Stomach (tissue), 9 donors: ENCODE measurements around the gene SAFB. TPM values are rescaled to one million over a fixed set of nuclear protein-coding genes. Genes with fewer than 3 reads are reported as not detected.
A peak's percentile ranks its signal among the peaks of the same experiment; 100 is the strongest.

Source experiments
- DNase-seq, 2 donors: peaks; one replicate each; pipeline versions ENCODE4 v3.0.0 to v3.0.0-alpha.2; 2013 to 2019
- H3K27ac ChIP-seq, 5 donors: fragments of 200-600 bp in 4 of 5; sonication (generic) in 4 of 5; one replicate each; pipeline ENCODE4 v1.5.1; 2013 to 2019; ENCODE audit warnings: mild to moderate bottlenecking in 1 of 5, moderate library complexity in 1 of 5
- H3K27me3 ChIP-seq, 3 donors: fragments of 200-600 bp; sonication (generic); one replicate each; pipeline ENCODE4 v1.5.1; 2017 to 2019; ENCODE audit warnings: mixed run types in 1 of 3
- H3K36me3 ChIP-seq, 4 donors: fragments of 200-600 bp; sonication (generic); 1 replicate in 3 of 4; 2 replicates in 1 of 4; pipeline ENCODE4 v1.5.1; 2016 to 2019
- H3K4me1 ChIP-seq, 4 donors: fragments of 200-600 bp; sonication (generic); one replicate each; pipeline ENCODE4 v1.5.1; 2016 to 2019
- H3K4me3 ChIP-seq, 4 donors: fragments of 200-600 bp; sonication (generic) in 3 of 4; one replicate each; pipeline ENCODE4 v1.5.1; 2016 to 2019; ENCODE audit warnings: mild to moderate bottlenecking in 1 of 4
- H3K9me3 ChIP-seq, 4 donors: fragments of 200-600 bp; sonication (generic); one replicate each; pipeline ENCODE4 v1.5.1; 2016 to 2019
- CTCF ChIP-seq, 7 experiments: fragments of 450-650 bp in 4 of 7; fragments of 200-600 bp in 3 of 7; sonication (generic) in 3 of 7; IDR thresholded peaks; one replicate each; pipeline ENCODE4 v1.5.1; 2016 to 2019; ENCODE audit warnings: antibody characterized with exemption in 7 of 7, control low read depth in 2 of 7, mild to moderate bottlenecking in 1 of 7
- EP300 ChIP-seq: sonication (generic); formaldehyde crosslinking; IDR thresholded peaks from one replicate; pipeline ENCODE4 v1.6.1; 2017; ENCODE audit warnings: antibody characterized with exemption
- POLR2A ChIP-seq, 4 donors: fragments of 450-650 bp; IDR thresholded peaks; one replicate each; pipeline ENCODE4 v1.6.1; 2016; ENCODE audit warnings: antibody characterized with exemption in 4 of 4, control low read depth in 2 of 4, mild to moderate bottlenecking in 1 of 4, moderate library complexity in 1 of 4
- POLR2AphosphoS5 ChIP-seq, 3 donors: sonication (generic); formaldehyde crosslinking; IDR thresholded peaks; one replicate each; pipeline ENCODE4 v1.6.1; 2016; ENCODE audit warnings: antibody characterized with exemption in 3 of 3
- WGBS, 5 donors: extraction: QIAGEN DNeasy Blood & Tissue Kit in 3 of 5; methylation state at CpG; one replicate each; pipeline versions ENCODE4 v1.1.5 to v1.1.7; 2013 to 2018; 5-methylcytosine and 5-hydroxymethylcytosine counted together
- intact Hi-C: fragments of 100-400 bp; cut with DNase I; formaldehyde crosslinking; loops from one replicate; pipeline ENCODE4 v1.15.1; 2023; ENCODE audit warnings: low total_unique reads
- polyA plus RNA-seq, 3 donors: library from polyadenylated mRNA; stranded (reverse); fragments of 200-250 nt; gene quantifications; one replicate each; pipeline ENCODE4 v1.2.3, GENCODE V29; 2013
- total RNA-seq, 5 donors: library from RNA; depleted of rRNA; stranded (reverse); fragments of >200 nt; gene quantifications; one replicate each; pipeline versions ENCODE4 v1.1.0 to v1.2.3, GENCODE V29; 2014 to 2016
- donor health status: healthy with polysubstance abuse.
- donor health status: Bipolar disorder and iron deficiency.
- donor health status: healthy.

Gene SAFB
- total and polyA plus RNA-seq, 8 donors: 33.1 to 636 (median 70.7) TPM

- Histone ChIP-seq H3K27me3 (no peaks in the 10 kb centered on the region), H3K36me3 (peaks cover 28 to 62% (median 61%) of the 10 kb centered on the region in 4 donors), H3K4me3 (peak overlapping the region in 2 of 4 donors; percentile 100), H3K27ac (peak overlapping the region in 2 of 5 donors; percentile 10 to 98), H3K9me3 (no peaks in the 10 kb centered on the region), H3K4me1 (peaks cover 31 to 55% (median 45%) of the 10 kb centered on the region in 4 donors)
- intact Hi-C loops: no loop called here
- no peak for TF ChIP-seq CTCF (IDR thresholded peaks at IDR 0.05)
- no peak for TF ChIP-seq EP300
- no peak for TF ChIP-seq POLR2AphosphoS5 (IDR thresholded peaks at IDR 0.05)
- TF ChIP-seq POLR2A (IDR thresholded peaks at IDR 0.05): no peak
- DNase-seq: no peak
- 62 to 80% (median 73%) methylated on average over 3 of the region's 3 CpGs for WGBS, 5 donors
Measured at GRCh38 chr19:5619946-5620345, 2.9 kb upstream of the SAFB start.

GRCh38 chr19:5621311-5621944, 1.5 kb upstream of the SAFB start:
- peaks cover 16 to 62% (median 60%) of the 10 kb centered on the region in 4 donors for H3K36me3 ChIP-seq
- DNase-seq: peak in 1 of 2 donors; percentile 27
- H3K4me1 ChIP-seq: peaks cover 45 to 70% (median 60%) of the 10 kb centered on the region in 4 donors
- intact Hi-C loops: no loop called here
- H3K27me3 ChIP-seq: no peaks in the 10 kb centered on the region
- H3K4me3 ChIP-seq: peak overlapping the region; percentile 98 to 100 (median 100)
- no peaks in the 10 kb centered on the region for H3K9me3 ChIP-seq
- TF ChIP-seq CTCF (IDR thresholded peaks at IDR 0.05) (no peak), POLR2AphosphoS5 (IDR thresholded peaks at IDR 0.05) (peak in 1 of 3 donors; percentile 26), EP300 (no peak)
- H3K27ac ChIP-seq: peak overlapping the region; percentile 90 to 98 (median 95)
- 14 to 31% (median 18%) methylated on average over 11 to 14 of the region's 14 CpGs for WGBS, 5 donors

GRCh38 chr19:5621945-5622464, 878 bp upstream of the SAFB start:
- Histone ChIP-seq H3K4me1 (peaks cover 48 to 76% (median 66%) of the 10 kb centered on the region in 4 donors), H3K9me3 (no peaks in the 10 kb centered on the region), H3K27ac (peak overlapping the region; percentile 90 to 98 (median 95)), H3K36me3 (peaks cover 22 to 63% (median 60%) of the 10 kb centered on the region in 4 donors), H3K27me3 (no peaks in the 10 kb centered on the region), H3K4me3 (peak overlapping the region; percentile 98 to 100 (median 100))
- intact Hi-C loops: no loop called here
- whole genome bisulfite sequencing, 5 donors: 0 to 1% (median 0%) methylated on average over 30 to 35 of the region's 35 CpGs
- DNase-seq: peak in 1 of 2 donors; percentile 55
- TF ChIP-seq CTCF (IDR thresholded peaks at IDR 0.05) (no peak), POLR2AphosphoS5 (IDR thresholded peaks at IDR 0.05) (no peak), POLR2A (IDR thresholded peaks at IDR 0.05) (no peak), EP300 (no peak)

GRCh38 chr19:5623397-5624017, 624 bp downstream of the SAFB start:
- 0% methylated on average over 29 to 50 of the region's 50 CpGs for WGBS, 5 donors
- peak in 1 of 2 donors; percentile 56 for DNase-seq
- TF ChIP-seq CTCF (IDR thresholded peaks at IDR 0.05) (no peak), POLR2A (IDR thresholded peaks at IDR 0.05) (no peak), EP300 (no peak), POLR2AphosphoS5 (IDR thresholded peaks at IDR 0.05) (no peak)
- H3K27me3 ChIP-seq: no peaks in the 10 kb centered on the region
- intact Hi-C loops: no loop called here
- H3K4me1 ChIP-seq: peaks cover 63 to 80% (median 78%) of the 10 kb centered on the region in 4 donors
- no peaks in the 10 kb centered on the region for H3K9me3 ChIP-seq
- H3K27ac ChIP-seq: peak overlapping the region; percentile 90 to 98 (median 95)
- H3K4me3 ChIP-seq: peak overlapping the region; percentile 98 to 100 (median 100)
- peaks cover 30 to 63% (median 60%) of the 10 kb centered on the region in 4 donors for H3K36me3 ChIP-seq
